Fibroblast of villous mesenchyme (primary cell): ENCODE results near the gene CYB5A. TPM values are rescaled to one million over a fixed set of nuclear protein-coding genes. Genes with fewer than 3 reads are reported as not detected.

Experiments
- DNase-seq: peaks from one replicate; pipeline ENCODE4 v3.0.0-alpha.2; 2010; ENCODE audit warnings: low read depth
- H3K4me3 ChIP-seq: 2 replicates; pipeline ENCODE4 v1.5.1; 2011; ENCODE audit warnings: low read depth, mild to moderate bottlenecking, low read length
- CTCF ChIP-seq: IDR thresholded peaks from 2 replicates; pipeline ENCODE4 v1.5.1; 2012; ENCODE audit warnings: low read depth, mild to moderate bottlenecking, low read length; ENCODE audit not compliant: insufficient read depth
- total RNA-seq: library from RNA; depleted of rRNA; stranded (reverse); fragments of >200 nt; gene quantifications from 2 replicates; pipeline ENCODE4 v1.2.3, GENCODE V29; 2012

CYB5A gene
- total RNA-seq, 1 donor = 114 TPM

- no peak overlapping the region for H3K4me3 ChIP-seq
- DNase-seq = peak; percentile 79
- no peak for TF ChIP-seq CTCF
These were observed 50.3 kb downstream of the CYB5A start for GRCh38 chr18:74241426-74241825.

- TF ChIP-seq CTCF = no peak
- no peak for DNase-seq
- H3K4me3 ChIP-seq = no peak overlapping the region
These were observed 52.2 kb downstream of the CYB5A start for GRCh38 chr18:74239567-74239966.

GRCh38 chr18:74234326-74235171 lies 57.2 kb downstream of the CYB5A start:
- peak; percentile 100 for DNase-seq
- no peak for TF ChIP-seq CTCF
- H3K4me3 ChIP-seq = no peak overlapping the region

GRCh38 chr18:74233933-74234325 lies 57.8 kb downstream of the CYB5A start:
- H3K4me3 ChIP-seq = no peak overlapping the region
- no peak for TF ChIP-seq CTCF
- DNase-seq = no peak

- TF ChIP-seq CTCF = no peak
- DNase-seq = no peak
- H3K4me3 ChIP-seq = no peak overlapping the region
These were observed 60.6 kb downstream of the CYB5A start for GRCh38 chr18:74230922-74231714.

- no peak for DNase-seq
- no peak for TF ChIP-seq CTCF
- H3K4me3 ChIP-seq = no peak overlapping the region
These were observed 61.9 kb downstream of the CYB5A start for GRCh38 chr18:74229891-74230290.
